CD14-positive monocyte (primary cell): ENCODE data around the gene EEIG1. TPM values are rescaled to one million over a fixed set of nuclear protein-coding genes. Genes with fewer than 3 reads are reported as not detected.

Source experiments
- DNase-seq, 3 donors: peaks; one replicate each; pipeline ENCODE4 v3.0.0-alpha.2; 2011 to 2022
- H2AFZ ChIP-seq: 2 replicates; pipeline ENCODE4 v1.6.0; 2012; ENCODE audit warnings: mild to moderate bottlenecking, low read depth, low read length, inconsistent platforms; ENCODE audit not compliant: insufficient read depth, poor library complexity, severe bottlenecking
- H3K27ac ChIP-seq, 2 donors: 1 replicate in 1 of 2; 2 replicates in 1 of 2; pipeline ENCODE4 v1.5.1; 2012 to 2013; ENCODE audit warnings: low read length in 2 of 2, control low read depth in 1 of 2, inconsistent platforms in 1 of 2, low read depth in 1 of 2, mild to moderate bottlenecking in 1 of 2
- H3K27me3 ChIP-seq, 2 donors: one replicate each; pipeline versions ENCODE4 v1.6.0 to v1.6.1; 2011 to 2013; ENCODE audit warnings: low read length in 2 of 2; ENCODE audit not compliant: control insufficient read depth in 2 of 2, insufficient read depth in 2 of 2
- H3K36me3 ChIP-seq, 2 donors: replicated peaks in 1 of 2; 1 replicate in 1 of 2; 2 replicates in 1 of 2; pipeline versions ENCODE4 v1.5.1 to v1.6.1; 2012 to 2013; ENCODE audit warnings: low read length in 2 of 2, control low read depth in 1 of 2, inconsistent platforms in 1 of 2, mild to moderate bottlenecking in 1 of 2; ENCODE audit not compliant: insufficient read depth in 2 of 2, control insufficient read depth in 1 of 2
- H3K4me1 ChIP-seq, 2 donors: 1 replicate in 1 of 2; 2 replicates in 1 of 2; pipeline versions ENCODE4 v1.5.1 to v1.6.1; 2012 to 2013; ENCODE audit warnings: low read length in 2 of 2, control low read depth in 1 of 2, inconsistent platforms in 1 of 2, mild to moderate bottlenecking in 1 of 2, moderate library complexity in 1 of 2; ENCODE audit not compliant: insufficient read depth in 2 of 2, control insufficient read depth in 1 of 2
- H3K4me2 ChIP-seq: replicated peaks from 2 replicates; pipeline ENCODE3; 2012; ENCODE audit warnings: low read length, moderate library complexity, mild to moderate bottlenecking; ENCODE audit not compliant: poor library complexity, severe bottlenecking; ENCODE audit errors: extremely low read depth
- H3K4me3 ChIP-seq, 3 experiments: fragments of 200-600 bp in 1 of 3; sonication (generic) in 1 of 3; replicated peaks in 1 of 3; 1 replicate in 2 of 3; 2 replicates in 1 of 3; pipeline ENCODE4 v1.5.1; 2011 to 2013; ENCODE audit warnings: low read length in 3 of 3, mild to moderate bottlenecking in 3 of 3, control low read depth in 2 of 3, low read depth in 2 of 3, inconsistent platforms in 1 of 3, moderate library complexity in 1 of 3
- H3K79me2 ChIP-seq: 2 replicates; pipeline ENCODE4 v1.6.0; 2012; ENCODE audit warnings: mild to moderate bottlenecking, control low read depth, inconsistent platforms, low read length, moderate library complexity; ENCODE audit not compliant: insufficient read depth
- H3K9ac ChIP-seq: 2 replicates; pipeline ENCODE4 v1.6.0; 2017; ENCODE audit warnings: low read length, mild to moderate bottlenecking; ENCODE audit not compliant: insufficient read depth, poor library complexity, severe bottlenecking
- H3K9me3 ChIP-seq, 2 donors: replicated peaks in 1 of 2; 1 replicate in 1 of 2; 2 replicates in 1 of 2; pipeline versions ENCODE4 v1.5.1 to v1.6.1; 2012 to 2013; ENCODE audit warnings: low read length in 2 of 2, control low read depth in 1 of 2; ENCODE audit not compliant: control insufficient read depth in 1 of 2, insufficient read depth in 1 of 2
- H4K20me1 ChIP-seq: 2 replicates; pipeline ENCODE4 v1.6.0; 2012; ENCODE audit warnings: mild to moderate bottlenecking, low read length, control low read depth, moderate library complexity; ENCODE audit not compliant: insufficient read depth
- H3K27ac Mint-ChIP-seq, 7 donors: one replicate each; pipeline ENCODE4 v1.8.0; 2020; ENCODE audit warnings: mild to moderate bottlenecking in 7 of 7, mixed read lengths in 7 of 7, moderate library complexity in 6 of 7, inconsistent platforms in 2 of 7
- H3K27me3 Mint-ChIP-seq, 3 donors: one replicate each; pipeline ENCODE4 v1.8.0; 2021 to 2022; ENCODE audit warnings: low read depth in 3 of 3, mild to moderate bottlenecking in 3 of 3, mixed read lengths in 3 of 3, moderate library complexity in 3 of 3, inconsistent platforms in 1 of 3
- H3K36me3 Mint-ChIP-seq, 2 donors: one replicate each; pipeline ENCODE4 v1.8.0; 2020; ENCODE audit warnings: mixed read lengths in 2 of 2, inconsistent platforms in 1 of 2, mild to moderate bottlenecking in 1 of 2
- H3K4me1 Mint-ChIP-seq: one replicate; pipeline ENCODE4 v1.8.0; 2020; ENCODE audit warnings: mild to moderate bottlenecking, mixed read lengths
- H3K4me3 Mint-ChIP-seq, 2 donors: one replicate each; pipeline ENCODE4 v1.8.0; 2020; ENCODE audit warnings: mild to moderate bottlenecking in 2 of 2, mixed read lengths in 2 of 2, moderate library complexity in 1 of 2
- H3K9me3 Mint-ChIP-seq, 7 donors: one replicate each; pipeline ENCODE4 v1.8.0; 2020 to 2022; ENCODE audit warnings: mixed read lengths in 7 of 7, mild to moderate bottlenecking in 6 of 7, moderate library complexity in 6 of 7, inconsistent platforms in 2 of 7
- WGBS: methylation state at CpG from one replicate; pipeline ENCODE4 v1.1.5; 2013; ENCODE audit warnings: missing lambda C conversion rate; ENCODE audit not compliant: insufficient coverage; 5-methylcytosine and 5-hydroxymethylcytosine counted together
- intact Hi-C, 2 donors: fragments of 100-400 bp; cut with micrococcal nuclease; formaldehyde crosslinking; loops; one replicate each; pipeline versions ENCODE4 v1.15.0 to v1.15.1; 2023
- polyA plus RNA-seq, 3 donors: library from polyadenylated mRNA; depleted of rRNA in 1 of 3; unstranded in 2 of 3; stranded (reverse) in 1 of 3; fragments of 300-500 nt in 2 of 3; fragments of >200 nt in 1 of 3; fragmentation: Illumina TruSeq in 2 of 3; gene quantifications; 1 replicate in 2 of 3; 2 replicates in 1 of 3; pipeline ENCODE4 v1.2.3, GENCODE V29; 2012 to 2021
- TF ChIP-seq, protein P1 (sequence below): fragments of 200-600 bp; IDR thresholded peaks from one replicate; pipeline ENCODE4 v1.8.0; 2022; ENCODE audit warnings: antibody characterized with exemption, mild to moderate bottlenecking

The EEIG1 gene
- polyA plus RNA-seq, 3 donors = 0.86 to 2.3 (median 2.1) TPM

- peak overlapping the region in 1 of 2 donors; percentile 59 for H3K4me3 Mint-ChIP-seq
- TF ChIP-seq, protein P1, sequence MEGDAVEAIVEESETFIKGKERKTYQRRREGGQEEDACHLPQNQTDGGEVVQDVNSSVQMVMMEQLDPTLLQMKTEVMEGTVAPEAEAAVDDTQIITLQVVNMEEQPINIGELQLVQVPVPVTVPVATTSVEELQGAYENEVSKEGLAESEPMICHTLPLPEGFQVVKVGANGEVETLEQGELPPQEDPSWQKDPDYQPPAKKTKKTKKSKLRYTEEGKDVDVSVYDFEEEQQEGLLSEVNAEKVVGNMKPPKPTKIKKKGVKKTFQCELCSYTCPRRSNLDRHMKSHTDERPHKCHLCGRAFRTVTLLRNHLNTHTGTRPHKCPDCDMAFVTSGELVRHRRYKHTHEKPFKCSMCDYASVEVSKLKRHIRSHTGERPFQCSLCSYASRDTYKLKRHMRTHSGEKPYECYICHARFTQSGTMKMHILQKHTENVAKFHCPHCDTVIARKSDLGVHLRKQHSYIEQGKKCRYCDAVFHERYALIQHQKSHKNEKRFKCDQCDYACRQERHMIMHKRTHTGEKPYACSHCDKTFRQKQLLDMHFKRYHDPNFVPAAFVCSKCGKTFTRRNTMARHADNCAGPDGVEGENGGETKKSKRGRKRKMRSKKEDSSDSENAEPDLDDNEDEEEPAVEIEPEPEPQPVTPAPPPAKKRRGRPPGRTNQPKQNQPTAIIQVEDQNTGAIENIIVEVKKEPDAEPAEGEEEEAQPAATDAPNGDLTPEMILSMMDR = no peak
- peaks cover 2 to 7% (median 4%) of the 10 kb centered on the region in 7 donors for H3K9me3 Mint-ChIP-seq
- no peak overlapping the region for H2AFZ ChIP-seq
- H3K79me2 ChIP-seq = no peaks in the 10 kb centered on the region
- H3K27ac Mint-ChIP-seq = peak overlapping the region in 4 of 7 donors; percentile 25 to 71 (median 56)
- peak in 2 of 3 donors; percentile 50 for DNase-seq
- H3K36me3 ChIP-seq = no peaks in the 10 kb centered on the region
- intact Hi-C loops = no loop called here
- H3K4me1 ChIP-seq = peaks cover 25 to 37% of the 10 kb centered on the region in 2 donors
- peak overlapping the region in 1 of 3 experiments; percentile 15 for H3K4me3 ChIP-seq
- WGBS = 38% methylated on average over 4 of the region's 12 CpGs
- H3K4me1 Mint-ChIP-seq = peaks cover 26% of the 10 kb centered on the region
- H3K36me3 Mint-ChIP-seq = peaks cover 0 to 4% of the 10 kb centered on the region in 2 donors
- no peaks in the 10 kb centered on the region for H3K27me3 ChIP-seq
- H3K27ac ChIP-seq = no peak overlapping the region
- H3K9me3 ChIP-seq = peaks cover 0 to 4% of the 10 kb centered on the region in 2 donors
- no peaks in the 10 kb centered on the region for H4K20me1 ChIP-seq
- H3K9ac ChIP-seq = no peak overlapping the region
- H3K27me3 Mint-ChIP-seq = peaks cover 3 to 12% (median 5%) of the 10 kb centered on the region in 3 donors
- H3K4me2 ChIP-seq = peak overlapping the region; percentile 37
These were observed 30.5 kb upstream of the EEIG1 start for GRCh38 chr9:128011071-128011817.

DNA sequence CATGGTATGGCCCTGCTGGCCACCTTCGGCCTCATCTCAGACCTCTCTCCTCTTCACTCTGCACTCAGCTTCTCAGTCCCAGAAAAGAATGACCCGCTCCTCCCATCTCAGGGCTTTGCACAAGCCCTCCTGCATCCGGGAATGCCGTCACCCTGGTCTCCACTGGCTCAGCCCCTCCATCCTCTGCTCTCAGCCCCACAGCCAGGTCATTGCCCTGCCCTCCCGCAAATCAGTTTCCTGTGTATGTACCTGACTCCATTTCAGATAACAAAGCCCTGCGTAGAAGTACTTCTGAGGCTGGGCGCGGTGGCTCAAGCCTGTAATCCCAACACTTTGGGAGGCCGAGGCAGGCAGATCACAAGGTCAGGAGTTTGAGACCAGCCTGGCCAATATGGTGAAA is 28.9 kb upstream of the EEIG1 start:
- no peak overlapping the region for H3K4me2 ChIP-seq
- WGBS = 100% methylated on average over 6 of the region's 9 CpGs
- H4K20me1 ChIP-seq = no peaks in the 10 kb centered on the region
- Mint-ChIP-seq H3K4me3 (no peak overlapping the region), H3K4me1 (peaks cover 30% of the 10 kb centered on the region), H3K36me3 (peaks cover 0 to 4% of the 10 kb centered on the region in 2 donors), H3K9me3 (peaks cover 2 to 7% (median 4%) of the 10 kb centered on the region in 7 donors), H3K27ac (peak overlapping the region in 2 of 7 donors; percentile 35 to 48), H3K27me3 (peaks cover 7 to 23% (median 8%) of the 10 kb centered on the region in 3 donors)
- H3K4me3 ChIP-seq = no peak overlapping the region
- TF ChIP-seq, protein P1 = no peak
- intact Hi-C loops = no loop called here
- peaks cover 0 to 3% of the 10 kb centered on the region in 2 donors for H3K27me3 ChIP-seq
- H3K79me2 ChIP-seq = no peaks in the 10 kb centered on the region
- no peak for DNase-seq
- H3K27ac ChIP-seq = no peak overlapping the region
- H2AFZ ChIP-seq = no peak overlapping the region
- H3K9ac ChIP-seq = no peak overlapping the region
- peaks cover 0 to 4% of the 10 kb centered on the region in 2 donors for H3K9me3 ChIP-seq
- no peaks in the 10 kb centered on the region for H3K36me3 ChIP-seq
- peaks cover 33 to 45% of the 10 kb centered on the region in 2 donors for H3K4me1 ChIP-seq
